Natural killer cell (primary cell): ENCODE data around the gene MAN2B2. TPM values are rescaled to one million over a fixed set of nuclear protein-coding genes. Genes with fewer than 3 reads are reported as not detected.

Experiments
- ATAC-seq, 3 donors: fragments of 150-1000 bp in 2 of 3; fragments of 200-7000 bp in 1 of 3; cut with Tn5 transposase; 1 replicate in 1 of 3; 2 replicates in 2 of 3; pipeline ENCODE4 v1.10.0; 2021; ENCODE audit warnings: mild to moderate bottlenecking in 2 of 3, moderate library complexity in 2 of 3
- DNase-seq, 2 donors: peaks; one replicate each; pipeline versions ENCODE4 v3.0.0 to v3.0.0-alpha.2; 2013 to 2021; ENCODE audit warnings: mixed read lengths in 1 of 2
- H3K27ac ChIP-seq: one replicate; pipeline ENCODE4 v1.5.1; 2013; ENCODE audit warnings: mild to moderate bottlenecking, low read length
- H3K27me3 ChIP-seq: one replicate; pipeline ENCODE4 v1.6.1; 2013; ENCODE audit warnings: low read length; ENCODE audit not compliant: control insufficient read depth, insufficient read depth
- H3K36me3 ChIP-seq: one replicate; pipeline ENCODE4 v1.6.1; 2013; ENCODE audit warnings: low read length; ENCODE audit not compliant: control insufficient read depth, insufficient read depth
- H3K4me1 ChIP-seq: one replicate; pipeline ENCODE4 v1.6.1; 2013; ENCODE audit warnings: low read length; ENCODE audit not compliant: control insufficient read depth, insufficient read depth
- H3K4me3 ChIP-seq: one replicate; pipeline ENCODE4 v1.5.1; 2013; ENCODE audit warnings: low read length
- H3K9me3 ChIP-seq: one replicate; pipeline ENCODE4 v1.6.1; 2013; ENCODE audit warnings: low read length; ENCODE audit not compliant: control insufficient read depth, insufficient read depth
- H3K27ac Mint-ChIP-seq, 2 donors: one replicate each; pipeline ENCODE4 v1.8.0; 2022; ENCODE audit warnings: mild to moderate bottlenecking in 2 of 2, mixed read lengths in 2 of 2, moderate library complexity in 1 of 2
- H3K27me3 Mint-ChIP-seq, 2 donors: one replicate each; pipeline ENCODE4 v1.8.0; 2022; ENCODE audit warnings: low read depth in 2 of 2, mixed read lengths in 2 of 2
- H3K36me3 Mint-ChIP-seq: one replicate; pipeline ENCODE4 v1.8.0; 2022; ENCODE audit warnings: mixed read lengths
- H3K4me1 Mint-ChIP-seq, 2 donors: one replicate each; pipeline ENCODE4 v1.8.0; 2022; ENCODE audit warnings: mixed read lengths in 2 of 2
- H3K4me3 Mint-ChIP-seq: one replicate; pipeline ENCODE4 v1.8.0; 2022; ENCODE audit warnings: mild to moderate bottlenecking, moderate library complexity, mixed read lengths
- H3K9me3 Mint-ChIP-seq, 2 donors: one replicate each; pipeline ENCODE4 v1.8.0; 2022; ENCODE audit warnings: mixed read lengths in 2 of 2
- CTCF ChIP-seq: fragments of 200-600 bp; IDR thresholded peaks from one replicate; pipeline ENCODE4 v1.8.0; 2022; ENCODE audit warnings: antibody characterized with exemption
- WGBS: methylation state at CpG from one replicate; pipeline ENCODE4 v1.1.7; 2013; ENCODE audit warnings: missing lambda C conversion rate; ENCODE audit not compliant: insufficient coverage; 5-methylcytosine and 5-hydroxymethylcytosine counted together
- intact Hi-C: fragments of 100-400 bp; cut with micrococcal nuclease; formaldehyde crosslinking; loops from one replicate; pipeline ENCODE4 v1.14.2; 2022
- total RNA-seq, 4 donors: library from RNA; stranded (reverse); fragments of 120-200 nt in 1 of 4; gene quantifications; one replicate each; pipeline versions ENCODE4 v1.2.3 to v1.2.4, GENCODE V29; 2013 to 2022

The MAN2B2 gene
- total RNA-seq, 3 donors from 2014 or later (not counting 1 experiment from before 2014, with no cell fraction given), result 34.5 to 47.8 (median 39.0) TPM

- no peak overlapping the region for H3K4me3 Mint-ChIP-seq
- Histone ChIP-seq H3K9me3 (no peaks in the 10 kb centered on the region), H3K36me3 (peaks cover 72% of the 10 kb centered on the region), H3K27ac (no peak overlapping the region), H3K4me1 (peaks cover 11% of the 10 kb centered on the region), H3K4me3 (no peak overlapping the region), H3K27me3 (no peaks in the 10 kb centered on the region)
- H3K9me3 Mint-ChIP-seq, result no peaks in the 10 kb centered on the region
- ATAC-seq, result no peak
- intact Hi-C loops, result no loop called here
- 98% methylated on average over 3 of the region's 3 CpGs for WGBS
- H3K27ac Mint-ChIP-seq, result no peak overlapping the region
- peaks cover 12 to 13% of the 10 kb centered on the region in 2 donors for H3K4me1 Mint-ChIP-seq
- no peaks in the 10 kb centered on the region for H3K27me3 Mint-ChIP-seq
- H3K36me3 Mint-ChIP-seq, result no peaks in the 10 kb centered on the region
- no peak for DNase-seq
- TF ChIP-seq CTCF, result no peak
Observed at GRCh38 chr4:6612961-6613675, 38.1 kb downstream of the MAN2B2 start.

GRCh38 chr4:6613676-6614651 lies 39.0 kb downstream of the MAN2B2 start:
- H3K27ac Mint-ChIP-seq, result no peak overlapping the region
- peaks cover 7% of the 10 kb centered on the region for H3K36me3 Mint-ChIP-seq
- DNase-seq (no peak), ATAC-seq (no peak)
- Histone ChIP-seq H3K9me3 (no peaks in the 10 kb centered on the region), H3K4me1 (peaks cover 8% of the 10 kb centered on the region), H3K4me3 (no peak overlapping the region), H3K36me3 (peaks cover 74% of the 10 kb centered on the region), H3K27ac (no peak overlapping the region), H3K27me3 (no peaks in the 10 kb centered on the region)
- no peaks in the 10 kb centered on the region for H3K27me3 Mint-ChIP-seq
- no peak overlapping the region for H3K4me3 Mint-ChIP-seq
- WGBS, result 93% methylated on average over 17 of the region's 17 CpGs
- no peak for TF ChIP-seq CTCF
- H3K4me1 Mint-ChIP-seq, result peaks cover 4% of the 10 kb centered on the region in 2 donors
- intact Hi-C loops, result no loop called here
- no peaks in the 10 kb centered on the region for H3K9me3 Mint-ChIP-seq

- Mint-ChIP-seq H3K4me1 (no peaks in the 10 kb centered on the region), H3K27ac (no peak overlapping the region), H3K36me3 (peaks cover 7% of the 10 kb centered on the region), H3K27me3 (no peaks in the 10 kb centered on the region), H3K4me3 (no peak overlapping the region), H3K9me3 (no peaks in the 10 kb centered on the region)
- Histone ChIP-seq H3K9me3 (no peaks in the 10 kb centered on the region), H3K36me3 (peaks cover 75% of the 10 kb centered on the region), H3K4me1 (no peaks in the 10 kb centered on the region), H3K4me3 (no peak overlapping the region), H3K27ac (no peak overlapping the region), H3K27me3 (no peaks in the 10 kb centered on the region)
- DNase-seq (no peak), ATAC-seq (no peak)
- TF ChIP-seq CTCF, result no peak
- intact Hi-C loops, result no loop called here
- 92% methylated on average over 11 of the region's 11 CpGs for WGBS
Observed at GRCh38 chr4:6614701-6615230, 39.8 kb downstream of the MAN2B2 start.
